Measurements from ENCODE around the gene THSD4. TPM values are rescaled to one million over a fixed set of nuclear protein-coding genes. Genes with fewer than 3 reads are reported as not detected.

The THSD4 gene
- total RNA-seq, 1 donor, result 15.6 TPM

DNA sequence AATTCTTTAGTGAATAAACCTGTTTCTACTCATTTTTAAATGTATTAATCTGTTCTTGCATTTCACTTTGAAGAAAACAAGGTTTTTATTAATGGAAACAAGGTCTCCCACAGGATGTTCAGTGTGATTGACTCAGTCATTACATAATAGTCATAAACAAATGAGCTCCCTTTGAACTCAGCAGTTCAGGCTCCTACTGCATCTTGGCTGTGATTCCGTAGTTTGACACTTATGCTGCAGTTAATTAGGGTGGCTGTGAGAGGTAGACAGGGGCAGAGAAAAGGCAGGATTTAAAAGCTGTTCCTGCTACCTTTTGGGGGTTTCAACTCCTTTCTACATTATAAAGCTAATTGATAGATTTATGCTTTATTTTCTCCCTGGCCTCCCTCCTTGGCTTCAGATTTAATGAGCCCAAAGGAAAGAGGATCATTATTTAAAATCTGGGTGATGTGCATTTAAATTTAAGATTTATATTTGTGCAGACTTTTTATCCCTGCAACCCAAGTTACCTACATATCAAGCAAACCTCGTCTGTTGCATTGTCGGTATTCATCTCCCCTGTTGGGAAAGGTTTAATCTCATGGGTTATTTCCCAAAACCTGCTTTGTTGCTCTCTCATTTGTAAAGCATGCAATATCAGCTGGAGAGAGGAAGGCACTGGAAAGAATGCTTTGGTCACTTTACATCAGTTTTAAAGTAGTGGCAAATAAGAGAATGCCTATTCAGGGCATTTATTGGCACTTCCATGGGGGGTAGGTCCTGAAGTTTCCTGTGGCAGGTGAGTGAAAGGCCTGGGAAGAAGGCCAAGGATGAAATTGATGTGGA, 350.1 kb downstream of the THSD4 start:
- Histone ChIP-seq H3K27ac (ENCODE audit: low read depth, low read length) (no peak overlapping the region), H3K79me2 (ENCODE audit: insufficient read depth, low read length) (no peaks in the 10 kb centered on the region), H4K20me1 (ENCODE audit: insufficient read depth, low read length) (peaks cover 3% of the 10 kb centered on the region), H3K4me1 (ENCODE audit: insufficient read depth, low read length) (no peaks in the 10 kb centered on the region), H3K4me3 (ENCODE audit: insufficient read depth, low read length) (no peak overlapping the region), H2AFZ (ENCODE audit: low read length) (no peak overlapping the region), H3K27me3 (ENCODE audit: insufficient read depth, low read length) (no peaks in the 10 kb centered on the region), H3K4me2 (ENCODE audit: insufficient read depth, low read length) (no peak overlapping the region), H3K36me3 (ENCODE audit: insufficient read depth, low read length) (no peaks in the 10 kb centered on the region), H3K9me3 (ENCODE audit: low read depth, low read length) (no peaks in the 10 kb centered on the region)
- TF ChIP-seq, protein P1, sequence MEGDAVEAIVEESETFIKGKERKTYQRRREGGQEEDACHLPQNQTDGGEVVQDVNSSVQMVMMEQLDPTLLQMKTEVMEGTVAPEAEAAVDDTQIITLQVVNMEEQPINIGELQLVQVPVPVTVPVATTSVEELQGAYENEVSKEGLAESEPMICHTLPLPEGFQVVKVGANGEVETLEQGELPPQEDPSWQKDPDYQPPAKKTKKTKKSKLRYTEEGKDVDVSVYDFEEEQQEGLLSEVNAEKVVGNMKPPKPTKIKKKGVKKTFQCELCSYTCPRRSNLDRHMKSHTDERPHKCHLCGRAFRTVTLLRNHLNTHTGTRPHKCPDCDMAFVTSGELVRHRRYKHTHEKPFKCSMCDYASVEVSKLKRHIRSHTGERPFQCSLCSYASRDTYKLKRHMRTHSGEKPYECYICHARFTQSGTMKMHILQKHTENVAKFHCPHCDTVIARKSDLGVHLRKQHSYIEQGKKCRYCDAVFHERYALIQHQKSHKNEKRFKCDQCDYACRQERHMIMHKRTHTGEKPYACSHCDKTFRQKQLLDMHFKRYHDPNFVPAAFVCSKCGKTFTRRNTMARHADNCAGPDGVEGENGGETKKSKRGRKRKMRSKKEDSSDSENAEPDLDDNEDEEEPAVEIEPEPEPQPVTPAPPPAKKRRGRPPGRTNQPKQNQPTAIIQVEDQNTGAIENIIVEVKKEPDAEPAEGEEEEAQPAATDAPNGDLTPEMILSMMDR (IDR thresholded peaks at IDR 0.05; ENCODE audit: extremely low read depth, low read depth, low read length), result no peak
- no peak for DNase-seq (ENCODE audit: insufficient read length, low spot score, missing footprints)

- Histone ChIP-seq H4K20me1 (ENCODE audit: insufficient read depth, low read length) (peaks cover 3% of the 10 kb centered on the region), H3K27ac (ENCODE audit: low read depth, low read length) (no peak overlapping the region), H3K36me3 (ENCODE audit: insufficient read depth, low read length) (no peaks in the 10 kb centered on the region), H2AFZ (ENCODE audit: low read length) (no peak overlapping the region), H3K27me3 (ENCODE audit: insufficient read depth, low read length) (no peaks in the 10 kb centered on the region), H3K79me2 (ENCODE audit: insufficient read depth, low read length) (no peaks in the 10 kb centered on the region), H3K9me3 (ENCODE audit: low read depth, low read length) (no peaks in the 10 kb centered on the region), H3K4me1 (ENCODE audit: insufficient read depth, low read length) (no peaks in the 10 kb centered on the region), H3K4me2 (ENCODE audit: insufficient read depth, low read length) (no peak overlapping the region), H3K4me3 (ENCODE audit: insufficient read depth, low read length) (no peak overlapping the region)
- TF ChIP-seq, protein P1 (IDR thresholded peaks at IDR 0.05; ENCODE audit: extremely low read depth, low read depth, low read length), result no peak
- no peak for DNase-seq (ENCODE audit: insufficient read length, low spot score, missing footprints)
Measured at GRCh38 chr15:71468715-71469114, 353.4 kb downstream of the THSD4 start.

DNA sequence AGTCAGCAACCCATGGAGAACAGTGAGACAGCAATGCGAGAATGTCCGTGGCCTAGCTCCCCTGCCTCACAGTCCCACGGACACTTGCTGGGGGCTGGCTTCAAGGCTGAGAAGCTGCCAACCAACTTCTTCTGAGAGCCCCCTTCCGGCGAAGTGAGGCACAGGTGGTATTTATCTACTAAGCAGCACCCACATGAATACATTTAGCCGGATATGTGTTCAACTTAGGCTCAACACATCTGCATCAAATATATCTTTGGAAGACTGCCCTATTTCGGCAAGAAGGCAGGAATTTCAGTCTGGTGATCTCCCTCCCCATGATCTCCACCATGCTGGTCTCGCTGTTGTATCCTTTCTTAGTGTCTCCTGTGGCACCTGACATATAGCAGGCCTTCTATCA, 354.1 kb downstream of the THSD4 start:
- H2AFZ ChIP-seq (ENCODE audit: low read length), result no peak overlapping the region
- TF ChIP-seq, protein P1 (IDR thresholded peaks at IDR 0.05; ENCODE audit: extremely low read depth, low read depth, low read length), result no peak
- H3K4me3 ChIP-seq (ENCODE audit: insufficient read depth, low read length), result no peak overlapping the region
- H4K20me1 ChIP-seq (ENCODE audit: insufficient read depth, low read length), result peaks cover under 1% of the 10 kb centered on the region
- no peaks in the 10 kb centered on the region for H3K79me2 ChIP-seq (ENCODE audit: insufficient read depth, low read length)
- DNase-seq (ENCODE audit: insufficient read length, low spot score, missing footprints), result no peak
- no peaks in the 10 kb centered on the region for H3K4me1 ChIP-seq (ENCODE audit: insufficient read depth, low read length)
- H3K36me3 ChIP-seq (ENCODE audit: insufficient read depth, low read length), result no peaks in the 10 kb centered on the region
- no peaks in the 10 kb centered on the region for H3K27me3 ChIP-seq (ENCODE audit: insufficient read depth, low read length)
- H3K9me3 ChIP-seq (ENCODE audit: low read depth, low read length), result no peaks in the 10 kb centered on the region
- H3K4me2 ChIP-seq (ENCODE audit: insufficient read depth, low read length), result no peak overlapping the region
- H3K27ac ChIP-seq (ENCODE audit: low read depth, low read length), result no peak overlapping the region

DNA sequence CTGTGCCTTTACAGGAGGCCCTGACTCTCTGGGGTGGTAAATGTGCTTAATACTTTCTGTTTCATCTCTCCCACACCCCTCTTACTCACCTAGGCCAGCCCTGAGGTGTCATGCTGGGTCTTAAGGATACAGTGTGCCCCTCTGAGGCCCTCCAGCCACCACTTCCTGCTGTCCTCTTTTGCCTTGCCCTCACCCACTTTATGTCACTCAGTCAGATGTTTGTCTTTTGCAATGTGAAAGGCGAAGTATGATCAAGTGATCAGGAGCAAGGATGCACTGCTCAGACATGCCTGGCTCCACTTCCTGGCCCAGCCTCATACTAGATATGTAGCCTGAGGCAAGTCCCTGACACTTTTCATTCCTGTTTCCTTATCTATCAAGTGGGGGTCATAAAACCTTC, 356.1 kb downstream of the THSD4 start:
- DNase-seq (ENCODE audit: insufficient read length, low spot score, missing footprints), result no peak
- H3K27ac ChIP-seq (ENCODE audit: low read depth, low read length), result no peak overlapping the region
- no peak overlapping the region for H3K4me3 ChIP-seq (ENCODE audit: insufficient read depth, low read length)
- no peaks in the 10 kb centered on the region for H3K79me2 ChIP-seq (ENCODE audit: insufficient read depth, low read length)
- no peaks in the 10 kb centered on the region for H3K27me3 ChIP-seq (ENCODE audit: insufficient read depth, low read length)
- H2AFZ ChIP-seq (ENCODE audit: low read length), result no peak overlapping the region
- H4K20me1 ChIP-seq (ENCODE audit: insufficient read depth, low read length), result peaks cover 3% of the 10 kb centered on the region
- H3K4me1 ChIP-seq (ENCODE audit: insufficient read depth, low read length), result no peaks in the 10 kb centered on the region
- TF ChIP-seq, protein P1 (IDR thresholded peaks at IDR 0.05; ENCODE audit: extremely low read depth, low read depth, low read length), result no peak
- H3K9me3 ChIP-seq (ENCODE audit: low read depth, low read length), result no peaks in the 10 kb centered on the region
- no peaks in the 10 kb centered on the region for H3K36me3 ChIP-seq (ENCODE audit: insufficient read depth, low read length)
- H3K4me2 ChIP-seq (ENCODE audit: insufficient read depth, low read length), result no peak overlapping the region
